NCI-H82 (cell line): ENCODE measurements around the gene FSIP1.

ENCODE experiments used
- DNase-seq: peaks from one replicate; lab custom pipeline; 2025; lab: John Stamatoyannopoulos, UW

The FSIP1 gene

DNA sequence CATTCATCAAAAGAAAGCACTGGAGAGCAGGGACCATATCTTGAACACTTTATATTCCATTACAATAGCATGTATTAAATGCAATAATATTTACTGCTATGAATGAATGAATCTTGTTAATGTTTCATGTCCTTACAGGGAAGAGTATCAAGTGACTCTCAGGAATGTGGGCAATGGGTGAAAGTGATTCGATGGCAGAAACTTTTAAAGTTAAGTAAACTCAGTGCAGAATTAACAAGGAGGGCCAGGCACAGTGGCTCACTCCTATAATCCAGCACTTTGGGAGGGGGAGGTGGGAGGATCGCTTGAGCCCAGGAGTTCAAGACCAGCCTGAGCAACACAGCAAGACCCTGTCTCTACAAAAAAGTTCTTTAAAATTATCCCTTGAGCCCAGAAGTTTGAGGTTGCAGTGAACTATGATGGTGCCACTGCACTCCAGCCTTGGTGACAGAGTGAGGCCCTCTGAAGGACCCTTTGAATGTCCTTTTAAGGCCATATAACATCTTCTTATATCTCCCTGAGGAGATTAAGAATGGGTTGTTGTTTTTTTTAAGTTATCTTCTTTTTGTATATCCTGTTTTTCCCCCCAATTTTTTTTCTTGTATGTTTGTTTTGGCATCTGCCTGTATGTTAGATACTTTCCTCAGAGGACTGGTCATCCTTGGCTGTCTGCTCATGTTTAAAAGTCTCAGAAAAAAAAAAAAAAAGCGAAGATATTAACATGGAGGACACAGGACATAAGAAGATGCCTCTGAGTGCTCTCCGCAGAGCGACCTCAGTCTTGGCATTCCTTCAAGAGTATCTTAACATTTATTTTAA, 9.6 kb upstream of the FSIP1 start:
- DNase-seq, result no peak

DNA sequence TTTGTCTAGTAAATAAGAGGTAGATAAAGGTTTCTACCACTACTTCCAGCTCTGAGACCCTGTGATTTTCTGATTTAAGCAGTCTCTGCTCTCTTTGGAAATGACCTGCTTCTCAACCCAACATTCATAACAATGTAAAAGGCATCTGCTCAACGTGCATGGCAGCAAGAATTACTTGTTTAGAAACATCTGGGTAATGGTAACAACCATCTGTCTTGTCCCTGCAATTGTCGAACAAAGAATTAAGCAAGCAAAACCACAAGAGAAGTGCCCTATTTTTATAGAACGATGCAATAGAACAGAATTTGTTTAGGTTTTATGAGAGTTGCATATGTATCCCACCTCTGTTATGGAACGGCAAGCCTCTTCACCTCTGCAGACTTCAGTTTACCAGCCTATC, 7.1 kb upstream of the FSIP1 start:
- no peak for DNase-seq

DNA sequence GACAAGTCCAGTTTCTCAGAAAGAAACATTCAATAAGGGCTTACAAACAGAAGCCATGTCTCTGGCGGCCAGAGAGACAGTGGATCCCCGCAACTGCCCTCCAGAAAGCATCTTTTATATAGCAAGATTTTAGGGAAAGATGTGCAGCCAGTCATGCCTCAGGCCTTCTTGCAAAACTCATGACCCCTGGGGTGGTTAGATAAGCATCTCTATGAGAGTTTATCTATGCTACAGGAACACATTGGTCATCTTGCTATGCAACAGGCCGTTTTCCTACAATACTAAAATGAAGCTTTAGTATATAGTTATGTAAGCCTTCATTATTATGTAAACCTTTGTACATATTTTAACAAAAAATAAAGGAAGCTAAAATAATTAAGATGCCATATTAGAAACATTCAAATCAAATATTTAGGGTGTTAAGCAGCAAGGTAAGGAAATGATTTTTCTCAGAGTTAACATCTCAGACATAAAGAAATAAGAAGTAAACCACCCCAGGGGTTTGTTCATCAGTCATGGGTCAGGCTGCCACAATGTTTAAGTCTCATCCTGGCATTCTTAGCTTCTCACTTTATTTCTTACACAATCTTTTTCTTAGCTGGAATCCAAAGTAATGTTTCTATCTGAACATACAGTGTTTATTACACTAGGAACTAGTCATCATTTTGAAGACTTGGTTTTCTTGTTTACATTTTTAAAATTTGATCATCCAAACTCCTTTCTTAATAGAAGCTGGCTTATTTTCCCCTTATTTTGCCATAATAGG, 6.3 kb upstream of the FSIP1 start:
- DNase-seq, result no peak

DNA sequence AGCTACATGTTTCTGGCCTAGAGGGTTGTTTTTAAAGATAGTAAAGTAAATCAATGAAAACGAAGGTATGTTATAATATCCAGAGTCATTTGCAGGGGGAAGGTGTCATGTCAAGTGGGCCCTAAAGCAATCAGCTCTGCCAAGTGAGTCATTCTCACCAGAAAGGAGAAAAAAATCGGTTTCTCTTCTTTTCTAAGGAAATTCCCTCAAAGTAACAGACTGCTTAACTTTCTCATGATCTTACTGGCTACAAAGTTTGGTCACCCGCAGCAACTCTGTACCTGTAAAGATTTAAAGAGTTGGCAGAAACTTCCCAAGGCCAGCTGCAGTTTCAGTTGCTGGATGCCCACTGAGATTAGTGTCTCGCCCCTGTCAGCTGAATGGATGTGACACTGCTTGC, 5.5 kb upstream of the FSIP1 start:
- no peak for DNase-seq

DNA sequence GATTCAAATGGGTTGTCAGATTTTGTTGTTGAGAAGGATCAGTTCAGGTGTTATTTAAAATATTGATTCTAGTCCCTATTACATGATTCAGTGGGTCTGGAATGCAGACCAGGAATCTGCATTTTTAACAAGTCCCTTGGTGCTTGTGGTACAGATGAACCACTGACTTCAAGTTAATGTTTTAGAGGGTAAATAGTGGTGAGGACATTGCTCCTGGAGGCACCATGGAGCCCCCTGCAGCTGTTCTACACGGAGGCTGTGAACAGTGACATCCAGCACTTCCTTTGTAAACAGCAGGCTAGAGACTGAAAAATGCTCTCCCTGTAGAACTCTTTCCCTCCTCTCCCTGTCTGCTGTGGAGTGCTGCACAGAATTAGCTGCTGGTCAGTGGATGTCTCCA, 4.8 kb upstream of the FSIP1 start:
- DNase-seq, result no peak

DNA sequence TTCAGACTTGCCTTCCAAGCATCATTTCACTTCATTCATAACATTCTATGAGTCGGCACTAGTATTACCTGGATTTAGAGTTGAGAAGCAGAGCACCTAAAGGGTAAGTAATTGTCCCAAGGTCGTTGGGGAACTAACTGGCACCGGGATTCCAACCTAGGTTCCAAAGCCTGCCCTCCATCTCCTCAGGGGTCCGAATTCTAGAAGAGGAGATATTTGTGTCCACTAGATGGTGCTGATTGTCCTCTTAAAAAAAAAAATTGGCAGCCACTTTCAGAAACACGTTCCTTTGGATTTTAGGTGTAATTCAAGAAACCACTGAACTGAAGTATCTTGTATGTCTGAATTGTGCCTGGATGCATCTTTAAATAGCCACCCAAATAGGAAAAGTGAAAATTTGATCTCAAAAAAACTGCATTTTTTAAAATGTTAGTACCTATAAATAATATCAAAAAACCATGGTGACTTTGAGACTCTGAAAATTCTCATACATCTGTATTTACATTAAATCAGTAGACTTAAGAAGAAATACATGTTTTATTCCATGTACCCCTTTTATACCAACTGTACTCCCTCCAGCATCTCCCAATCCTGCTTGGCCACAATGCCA, 3.9 kb upstream of the FSIP1 start:
- peak; percentile 74 for DNase-seq

DNA sequence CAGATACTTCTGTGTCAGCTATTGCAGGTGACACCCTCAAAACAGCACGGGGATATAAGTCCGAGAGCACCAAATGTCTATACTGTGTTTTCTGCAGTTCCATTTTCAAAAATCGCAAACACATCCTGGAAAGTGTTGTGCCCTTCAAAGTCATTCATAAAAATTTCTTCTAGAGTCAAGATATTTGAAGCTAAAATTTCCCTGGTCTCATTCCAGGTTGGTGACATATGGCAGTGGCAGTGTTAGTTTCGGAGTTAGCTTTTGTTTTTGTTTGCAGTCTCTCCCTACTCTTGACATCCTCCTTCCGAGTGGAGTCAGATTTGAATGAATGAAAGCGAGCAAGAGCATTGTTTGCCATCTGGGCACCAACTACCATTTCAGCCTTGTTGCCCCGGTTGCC, 3.2 kb upstream of the FSIP1 start:
- DNase-seq, result no peak

DNA sequence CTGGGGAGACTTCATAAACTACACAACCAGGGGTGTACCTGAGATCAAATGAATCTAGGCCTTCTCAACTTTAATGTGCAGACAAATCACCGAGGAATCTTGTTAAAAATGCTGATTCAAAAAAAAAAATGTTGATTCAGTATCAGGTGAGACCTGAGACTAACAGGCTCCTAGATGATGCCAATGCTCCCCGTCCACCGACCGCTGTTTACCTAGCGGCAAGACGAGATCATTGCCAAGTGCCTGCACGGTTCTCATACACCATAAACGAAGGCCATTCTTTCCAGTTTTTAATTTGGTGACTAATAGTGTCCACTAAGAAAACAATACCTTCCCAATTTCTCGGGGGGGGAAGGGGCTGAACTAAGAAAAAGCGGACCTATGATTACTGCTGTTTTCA, 2.5 kb upstream of the FSIP1 start:
- DNase-seq, result no peak

DNA sequence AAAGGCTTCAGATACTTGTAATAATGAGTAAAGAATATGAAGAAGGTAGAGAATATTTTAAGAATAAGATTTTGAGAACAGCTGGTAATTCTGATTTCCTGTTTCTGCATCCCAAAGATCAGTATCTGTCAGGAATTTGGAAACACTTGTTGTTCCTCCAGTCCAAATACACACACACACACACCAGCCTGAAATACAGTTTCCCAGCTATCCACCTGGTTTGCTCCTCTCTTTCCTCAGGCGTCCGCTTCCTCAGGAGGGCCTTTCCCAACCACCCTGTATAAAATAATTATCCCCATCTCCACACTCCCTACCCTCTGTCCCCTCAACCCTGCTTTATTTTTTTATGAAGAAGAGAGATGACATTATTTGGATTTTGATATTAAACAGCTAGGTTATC, 2.0 kb upstream of the FSIP1 start:
- DNase-seq, result no peak

DNA sequence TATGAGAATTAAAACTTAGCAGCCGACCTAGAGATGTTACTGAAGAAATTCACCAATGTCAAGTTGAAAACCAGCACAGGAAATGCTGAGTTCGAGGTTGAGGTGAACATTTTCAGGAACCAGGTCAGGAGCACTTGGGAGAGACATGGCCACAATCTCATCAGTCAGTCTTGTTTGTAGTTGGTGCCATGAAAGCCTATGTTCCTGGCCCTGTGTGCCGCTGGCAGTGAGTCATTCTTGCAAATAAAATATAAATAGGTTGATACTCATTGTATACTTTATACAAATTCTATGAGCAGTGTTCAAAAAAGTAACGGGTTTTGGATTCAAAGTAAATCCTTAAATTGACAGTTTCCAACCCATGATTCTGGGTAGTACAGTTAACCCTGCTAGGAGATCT, 1.5 kb upstream of the FSIP1 start:
- DNase-seq, result no peak

DNA sequence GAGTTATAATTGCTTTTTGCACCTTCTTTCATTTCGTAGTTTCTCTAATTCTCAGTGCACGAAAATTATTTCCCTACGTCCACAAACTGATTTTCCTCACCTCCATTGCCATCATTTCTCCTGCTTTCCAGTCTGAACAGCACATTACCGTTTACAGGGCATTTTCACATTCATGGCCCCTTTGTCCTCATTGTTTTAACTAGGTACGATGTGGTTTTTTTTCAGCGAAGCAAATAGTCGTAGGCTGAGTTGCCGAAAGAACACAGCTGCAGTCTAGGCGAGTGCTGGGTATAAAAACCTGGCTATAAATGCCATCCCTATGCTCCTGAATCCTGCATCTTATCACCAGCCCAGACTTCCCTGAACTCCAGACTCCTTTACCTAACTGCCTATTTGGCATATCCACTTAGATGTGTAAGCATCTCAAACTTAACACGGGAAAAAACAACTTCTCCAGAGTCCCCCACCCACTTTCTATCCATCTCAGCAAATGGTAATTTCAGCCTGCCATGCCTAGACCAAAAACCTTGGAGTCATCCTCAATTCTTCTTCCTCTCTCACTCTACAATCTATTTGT, 691 bp upstream of the FSIP1 start:
- DNase-seq, result no peak

DNA sequence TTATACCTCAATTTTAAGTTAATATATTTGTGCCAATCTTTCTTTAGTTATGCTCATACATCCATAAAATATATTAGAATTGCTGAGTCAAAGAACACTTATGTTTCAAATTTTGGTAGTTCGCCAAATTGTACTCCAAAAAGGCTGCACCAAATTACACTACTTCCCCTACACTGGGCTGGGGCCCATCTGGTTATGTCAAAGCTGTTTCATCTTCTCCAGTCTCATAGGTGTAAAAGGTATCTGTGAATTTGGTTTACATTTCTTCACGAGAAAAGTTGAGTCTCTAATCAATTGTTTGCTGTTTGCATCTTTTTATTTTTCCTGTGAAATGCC, 706 bp downstream of the FSIP1 start:
- no peak for DNase-seq

DNA sequence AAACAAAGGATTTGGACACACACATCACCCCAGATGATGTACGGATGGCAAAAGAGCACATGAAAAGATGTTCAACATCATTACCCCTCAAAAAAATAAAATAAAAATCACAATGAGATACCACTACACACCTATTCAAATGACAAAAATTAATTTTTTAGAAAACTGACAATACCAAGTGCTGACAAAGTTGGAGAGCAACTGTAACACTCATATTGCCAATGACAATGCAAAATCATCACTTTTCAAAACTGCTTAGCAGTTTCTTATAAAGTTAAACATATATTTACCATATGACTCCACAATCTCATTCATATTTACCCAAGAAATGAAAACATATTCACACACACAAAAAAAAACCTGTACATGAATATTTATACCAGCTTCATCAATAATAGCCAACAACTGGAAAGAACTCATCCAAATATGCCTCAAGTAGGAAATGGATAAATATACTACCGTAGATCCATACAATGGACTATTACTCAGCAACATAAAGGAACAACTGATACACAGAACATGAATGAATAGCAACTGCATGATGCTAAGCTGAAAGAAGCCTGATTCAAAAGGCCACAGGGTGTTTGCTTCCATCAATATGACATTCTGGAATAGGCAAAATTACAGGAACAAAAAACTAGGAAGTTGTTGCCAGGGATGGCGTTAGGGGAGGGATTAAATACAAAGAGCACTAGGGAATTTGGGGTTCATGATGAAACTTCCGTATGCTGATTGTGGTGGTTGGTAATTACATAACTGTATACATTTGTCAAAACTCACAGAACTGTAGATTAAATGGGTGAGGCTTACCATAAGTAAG, 1.3 kb downstream of the FSIP1 start:
- DNase-seq, result no peak

DNA sequence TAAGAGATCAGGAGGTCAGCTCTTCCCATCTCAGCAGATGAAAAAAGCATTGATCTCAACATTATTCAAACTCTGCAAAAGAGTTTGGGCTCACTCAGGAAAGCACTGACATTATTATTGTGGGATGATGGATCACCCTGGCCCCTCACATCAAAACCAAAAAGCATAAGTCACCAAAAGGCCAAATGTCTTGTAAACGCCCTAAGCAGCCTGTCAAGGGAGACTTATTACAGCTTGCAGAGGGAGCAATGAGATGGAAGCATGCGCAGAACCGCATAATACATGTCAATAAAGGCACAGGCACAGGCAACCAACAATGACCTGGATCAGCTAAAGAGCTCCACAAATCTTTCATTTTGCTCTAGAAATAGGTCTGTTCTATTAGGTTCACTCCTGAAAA, 4.6 kb downstream of the FSIP1 start:
- no peak for DNase-seq

DNA sequence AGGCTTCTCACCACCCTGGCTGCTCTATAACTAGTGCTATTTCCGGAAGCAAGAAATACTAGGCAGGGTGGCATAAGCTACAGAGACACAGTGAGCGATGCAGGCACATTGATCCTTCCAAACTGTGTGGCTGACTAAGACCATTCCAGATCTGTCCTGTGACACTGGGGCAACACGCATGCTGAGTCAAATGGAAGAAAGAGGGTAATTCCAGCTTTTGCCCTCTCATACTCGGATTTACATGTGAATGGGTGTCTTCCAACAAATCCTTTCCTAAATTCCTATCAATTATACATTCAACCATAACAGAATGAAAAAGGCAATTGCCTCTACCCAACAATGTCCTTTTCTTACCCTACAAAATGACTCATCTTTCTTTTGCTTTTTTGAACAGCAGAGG, 5.1 kb downstream of the FSIP1 start:
- DNase-seq, result no peak

DNA sequence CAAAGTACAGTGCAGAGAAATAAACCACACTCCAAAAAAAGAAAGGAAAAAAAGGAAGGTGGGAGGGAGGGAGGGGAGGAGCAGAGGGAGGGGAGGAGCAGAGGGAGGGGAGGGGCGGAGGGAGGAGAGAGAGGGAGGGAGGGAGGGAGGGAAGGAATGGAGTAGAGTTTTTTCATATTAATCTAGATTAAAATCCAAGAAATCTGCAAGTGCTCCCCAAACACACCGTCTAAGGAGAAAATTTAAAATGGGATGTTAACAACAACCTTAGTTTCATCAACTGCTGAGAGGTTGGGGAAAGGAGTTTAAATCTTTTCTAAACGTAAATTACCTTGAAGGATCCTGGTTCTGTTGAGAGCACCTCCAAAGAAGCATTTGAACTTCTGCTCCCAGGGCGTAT, 6.6 kb downstream of the FSIP1 start:
- DNase-seq, result no peak

DNA sequence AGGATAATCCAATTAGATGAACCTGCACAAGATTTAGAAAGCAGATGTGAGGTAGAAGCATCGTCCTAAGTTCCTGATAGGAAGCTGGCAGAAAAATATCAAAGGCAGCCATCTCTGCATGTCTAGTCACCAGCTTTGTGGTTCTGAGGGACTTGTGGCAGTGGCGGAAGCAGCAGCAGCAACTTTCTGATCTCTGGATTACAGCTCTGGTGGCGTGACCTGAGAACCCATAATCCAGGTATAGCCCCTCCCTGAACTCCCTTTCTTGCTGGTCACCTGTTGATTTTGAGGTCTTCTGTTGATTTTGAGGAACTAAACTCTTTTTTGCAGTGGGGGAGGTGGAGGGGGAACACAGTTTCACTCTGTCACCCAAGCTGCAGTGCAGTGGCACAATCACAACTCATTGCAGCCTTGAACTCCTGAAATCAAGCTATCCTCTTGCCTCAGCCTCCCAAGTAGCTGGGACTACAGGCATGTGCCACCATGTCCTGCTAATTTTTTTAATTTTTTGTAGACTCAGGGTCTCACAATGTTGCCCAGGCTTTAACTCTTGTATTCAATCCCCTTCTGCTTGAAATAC, 7.9 kb downstream of the FSIP1 start:
- DNase-seq, result peak; percentile 51

DNA sequence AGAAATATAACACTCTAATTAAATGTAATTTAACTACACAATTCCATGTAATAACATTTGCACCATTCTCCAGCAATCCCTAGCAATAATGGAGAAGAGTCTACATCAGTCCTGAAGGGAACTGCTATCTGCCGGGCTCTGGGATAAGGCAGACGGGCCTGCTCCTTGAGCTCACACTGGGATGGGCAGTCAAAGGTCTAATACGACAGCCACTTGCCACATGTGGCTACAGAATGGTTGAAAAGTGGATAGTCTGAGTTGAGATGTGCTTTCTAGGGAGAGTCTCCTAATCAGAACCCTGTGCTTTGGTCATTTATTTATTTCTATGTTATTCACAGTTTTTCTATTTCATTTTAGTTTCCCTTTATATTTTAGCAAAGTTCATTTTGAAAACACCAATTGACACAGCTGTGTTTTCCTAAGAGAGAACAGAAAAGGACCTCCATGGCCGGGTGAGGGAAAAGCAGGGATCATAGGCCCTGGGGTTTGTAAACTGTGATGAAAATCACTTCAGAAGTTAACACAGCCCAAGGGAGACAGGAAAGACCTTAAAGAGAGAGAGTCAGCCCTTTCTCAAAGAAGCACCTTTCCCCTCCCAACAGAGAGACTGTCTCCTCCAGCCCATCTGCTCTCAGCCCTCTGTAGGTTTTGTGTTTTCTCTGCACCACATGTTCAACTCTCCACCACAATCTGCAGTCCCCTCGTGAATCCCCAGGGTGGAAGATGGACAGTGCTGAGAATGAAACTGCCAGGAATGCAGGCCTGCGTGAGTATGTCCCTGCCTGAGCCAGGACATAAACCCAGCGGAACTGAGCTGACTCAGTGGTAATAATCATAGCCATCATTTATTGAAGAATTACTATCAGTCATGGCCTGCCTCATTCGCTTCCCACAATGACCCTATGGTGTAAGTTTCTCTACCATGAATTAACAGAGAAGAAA, 11.6 kb downstream of the FSIP1 start:
- DNase-seq, result peak; percentile 62

DNA sequence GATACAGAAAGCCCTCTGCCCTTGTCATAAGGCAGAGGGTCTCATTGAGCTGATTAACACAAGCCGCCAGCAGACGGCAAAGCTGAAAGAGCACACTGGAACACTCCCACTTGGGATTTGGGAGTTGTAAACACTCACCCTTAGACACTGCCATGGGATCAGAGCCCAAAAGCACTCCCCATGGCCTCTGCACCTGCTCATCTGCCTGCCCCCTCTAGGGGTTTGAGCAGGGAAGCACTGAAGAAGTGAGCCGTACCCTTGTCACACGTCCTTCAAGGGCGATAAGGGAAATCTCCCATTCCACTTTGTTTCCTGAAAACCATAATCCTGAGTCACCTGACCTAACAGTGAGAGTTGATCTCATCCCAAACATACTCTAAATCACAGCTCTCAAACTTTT, 14.7 kb downstream of the FSIP1 start:
- DNase-seq, result peak; percentile 71

DNA sequence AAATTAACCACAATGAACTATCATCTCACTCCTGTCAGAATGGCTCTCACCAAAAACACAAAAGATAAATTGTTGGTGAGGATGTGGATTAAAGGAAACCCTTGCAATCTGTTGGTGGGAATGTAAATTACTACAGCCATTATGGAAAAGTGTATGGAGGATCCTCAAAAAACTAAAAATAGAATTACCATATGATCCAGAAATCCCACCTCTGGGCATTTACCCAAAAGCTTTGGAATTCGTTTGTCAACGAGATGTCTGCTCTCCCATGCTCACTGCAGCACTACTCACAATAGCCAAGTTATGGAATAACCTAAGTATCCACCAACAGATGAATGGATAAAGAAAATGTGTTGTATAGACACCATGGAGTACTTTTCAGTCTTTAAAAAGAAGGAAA, 21.6 kb downstream of the FSIP1 start:
- DNase-seq, result no peak
